K562 (cell line): Measurements from ENCODE around the gene MTMR12. TPM values are rescaled to one million over a fixed set of nuclear protein-coding genes. Genes with fewer than 3 reads are reported as not detected.

Experiments
- ATAC-seq: fragments of 200-7000 bp; cut with Tn5 transposase; 3 replicates; pipeline ENCODE4 v1.9.1; 2020; ENCODE audit warnings: moderate library complexity
- BruUV-seq: library from RNA; stranded (reverse); fragments of 400-500 nt; replicated peaks from 2 replicates; lab custom pipeline; 2021; lab: Mats Ljungman, UMichigan
- CTCF ChIA-PET: fragments of 300-600 bp; formaldehyde crosslinking; extraction: SDS; loops from one replicate; lab custom pipeline; 2021; ENCODE audit warnings: low intra/inter-chr PET ratio; lab: Yijun Ruan, JAX
- POLR2A ChIA-PET: fragments of 300-600, 350-650 bp; sonication (Branson Sonifier 250); formaldehyde crosslinking; extraction: SDS; loops from one replicate; lab custom pipeline; 2021; ENCODE audit warnings: antibody characterized with exemption, inconsistent platforms; lab: Yijun Ruan, JAX
- DNase-seq, 4 experiments: peaks; one replicate each; pipeline versions ENCODE4 v3.0.0 to v3.0.0-alpha.2; 2011 to 2018; ENCODE audit warnings: low spot score in 3 of 4, mixed read lengths in 3 of 4; ENCODE audit errors: extremely low read depth in 1 of 4
- FAIRE-seq: peaks from 2 replicates; lab custom pipeline; 2011; peaks lifted over from hg19 to GRCh38; lab: Jason Lieb, UNC
- H2AFZ ChIP-seq: 2 replicates; pipeline ENCODE4 v1.6.0; 2011; ENCODE audit warnings: low read depth, low read length, control low read depth, inconsistent platforms
- H3K27ac ChIP-seq: fragments of 200-600 bp; 3 replicates; pipeline ENCODE4 v1.8.0; 2011; ENCODE audit warnings: low read depth, mild to moderate bottlenecking, control low read depth, inconsistent platforms, low read length, moderate library complexity, mixed read lengths; ENCODE audit errors: extremely low read depth
- H3K27me3 ChIP-seq, 2 experiments: fragments of 300-600 bp in 1 of 2; 2 replicates in 1 of 2; 3 replicates in 1 of 2; pipeline versions ENCODE4 v1.6.0 to v1.8.0; 2011; ENCODE audit warnings: inconsistent platforms in 2 of 2, low read length in 2 of 2, mild to moderate bottlenecking in 1 of 2, mixed read lengths in 1 of 2, moderate library complexity in 1 of 2; ENCODE audit not compliant: control insufficient read depth in 2 of 2, insufficient read depth in 2 of 2
- H3K36me3 ChIP-seq: fragments of 300-600 bp; 3 replicates; pipeline ENCODE4 v1.8.0; 2011; ENCODE audit warnings: mild to moderate bottlenecking, low read length, inconsistent platforms; ENCODE audit not compliant: control insufficient read depth, insufficient read depth
- H3K4me1 ChIP-seq, 2 experiments: fragments of 200-600 bp in 1 of 2; replicated peaks in 1 of 2; 2 replicates in 1 of 2; 3 replicates in 1 of 2; pipeline versions ENCODE4 v1.5.1 to v1.8.0; 2011; ENCODE audit warnings: inconsistent platforms in 2 of 2, low read length in 2 of 2, mild to moderate bottlenecking in 1 of 2, mixed read lengths in 1 of 2, moderate library complexity in 1 of 2; ENCODE audit not compliant: control insufficient read depth in 2 of 2, insufficient read depth in 2 of 2
- H3K4me2 ChIP-seq: 2 replicates; pipeline ENCODE4 v1.6.1; 2011; ENCODE audit warnings: low read length, control low read depth, inconsistent platforms, mixed read lengths; ENCODE audit not compliant: insufficient read depth
- H3K4me3 ChIP-seq: fragments of 200-600 bp; sonication (generic), shearing (Covaris generic); 2 replicates; pipeline ENCODE4 v1.5.1; 2016; ENCODE audit warnings: control low read depth, inconsistent platforms
- H3K79me2 ChIP-seq: fragments of 200-600 bp; 3 replicates; pipeline ENCODE4 v1.8.0; 2011; ENCODE audit warnings: low read length, inconsistent platforms; ENCODE audit not compliant: control insufficient read depth, insufficient read depth
- H3K9ac ChIP-seq, 2 experiments: 2 replicates each; pipeline versions ENCODE4 v1.6.0 to v1.6.1; 2011; ENCODE audit warnings: low read depth in 2 of 2, low read length in 2 of 2, control low read depth in 1 of 2, inconsistent platforms in 1 of 2, mild to moderate bottlenecking in 1 of 2, mixed read lengths in 1 of 2; ENCODE audit not compliant: insufficient read depth in 1 of 2
- H3K9me1 ChIP-seq: one replicate; pipeline ENCODE4 v1.6.0; 2011; ENCODE audit warnings: inconsistent platforms, mild to moderate bottlenecking, low read length, moderate library complexity; ENCODE audit not compliant: control insufficient read depth, insufficient read depth
- H3K9me3 ChIP-seq: replicated peaks from 2 replicates; pipeline ENCODE4 v1.5.1; 2011; ENCODE audit warnings: low read depth, low read length, inconsistent platforms; ENCODE audit not compliant: control insufficient read depth, insufficient read depth
- H4K20me1 ChIP-seq: replicated peaks from 2 replicates; pipeline ENCODE4 v1.6.1; 2011; ENCODE audit warnings: low read length, inconsistent platforms, mixed read lengths; ENCODE audit not compliant: control insufficient read depth, insufficient read depth
- ADNP ChIP-seq: fragments of 200-800 bp; sonication (Bioruptor generic); IDR thresholded peaks from 2 replicates; pipeline ENCODE4 v1.6.1; 2016; ENCODE audit warnings: missing genetic modification characterization, missing compliant biosample characterization
- HNRNPLL ChIP-seq: fragments of 200-400 bp; formaldehyde crosslinking; IDR thresholded peaks from 2 replicates; pipeline ENCODE4 v1.6.1; 2017; ENCODE audit warnings: low read length, low read depth, mild to moderate bottlenecking; ENCODE audit not compliant: poor library complexity, severe bottlenecking
- KDM1A ChIP-seq, 2 experiments: fragments of 450-650 bp; IDR thresholded peaks; 2 replicates each; pipeline ENCODE4 v1.6.1; 2016; ENCODE audit warnings: mild to moderate bottlenecking in 2 of 2
- NCOA4 ChIP-seq: fragments of 450-650 bp; IDR thresholded peaks from 2 replicates; pipeline ENCODE4 v1.6.1; 2018; ENCODE audit warnings: mild to moderate bottlenecking; ENCODE audit not compliant: partially characterized antibody
- TBP ChIP-seq: optimal IDR thresholded peaks from 2 replicates; pipeline ENCODE3; 2011; ENCODE audit warnings: low read depth, low read length, improper control_type of control experiment
- ZBTB33 ChIP-seq: sonication (generic); formaldehyde crosslinking; IDR thresholded peaks from 2 replicates; pipeline ENCODE4 v1.8.1; 2023; ENCODE audit warnings: mild to moderate bottlenecking, missing genetic modification reagents
- ZKSCAN8 ChIP-seq: fragments of 200-800 bp; sonication (Bioruptor generic); IDR thresholded peaks from 2 replicates; pipeline ENCODE4 v1.6.1; 2016; ENCODE audit warnings: missing genetic modification characterization, missing compliant biosample characterization
- ZNF766 ChIP-seq: fragments of 200-800 bp; sonication (Bioruptor generic); conservative IDR thresholded peaks from 2 replicates; pipeline ENCODE4 v1.6.1; 2016; ENCODE audit warnings: missing genetic modification characterization, missing compliant biosample characterization
- WGBS: fragments of 100-300 bp; shearing (Covaris generic); methylation state at CpG from one replicate; pipeline ENCODE4 v1.1.6; 2016; ENCODE audit warnings: low coverage, mixed read lengths; ENCODE audit not compliant: insufficient coverage; ENCODE audit errors: missing lambda C conversion rate; 5-methylcytosine and 5-hydroxymethylcytosine counted together
- in situ Hi-C: fragments of 300-500 bp; cut with MboI; formaldehyde crosslinking; loops from 4 replicates; pipeline ENCODE4 v1.15.0; 2018; ENCODE audit warnings: inconsistent platforms, mixed read lengths
- intact Hi-C: fragments of 100-400 bp; cut with micrococcal nuclease; formaldehyde crosslinking; loops from 2 replicates; pipeline ENCODE4 v1.14.2; 2022
- polyA plus RNA-seq, 8 experiments: library from polyadenylated mRNA; depleted of rRNA in 4 of 8; stranded (reverse) in 5 of 8; unstranded in 3 of 8; fragments of >200 nt; fragmentation: Nextera tagmentation in 2 of 8; fragmentation: Illumina TruSeq in 1 of 8; extraction: Ambion mirVana in 2 of 8; extraction: Trizol in 1 of 8; gene quantifications; 2 replicates each; pipeline versions ENCODE4 v1.2.1 to v1.2.3, GENCODE V29; 2011 to 2014; ENCODE audit warnings: inconsistent platforms in 1 of 8, missing spikeins in 1 of 8
- total RNA-seq, 7 experiments: library from RNA; depleted of rRNA in 6 of 7; stranded (reverse); fragments of >200 nt in 6 of 7; fragmentation: Illumina TruSeq in 2 of 7; extraction: Trizol in 2 of 7; gene quantifications; 2 replicates each; pipeline versions ENCODE4 v1.2.1 to v1.2.3, GENCODE V29; 2011 to 2021; ENCODE audit warnings: low replicate concordance in 1 of 7

The MTMR12 gene
- total and polyA plus RNA-seq, 9 of the 15 experiments (the other 6 are each of a cell fraction or from before 2014, with no cell fraction given): 4.0 to 28.7 (median 17.1) TPM

- TF ChIP-seq ZNF766 (CRISPR knock-in tag): peak; percentile 76
- peak; percentile 93 for TF ChIP-seq ADNP (tag)
- peak; percentile 32 to 50; a peak in 1 of 4 replicates for TF ChIP-seq KDM1A (IDR thresholded peaks at IDR 0.05)
- peak; percentile 27; the same call in 1 of the 2 replicates for TF ChIP-seq ZKSCAN8 (CRISPR knock-in tag)
- peak; percentile 36 for TF ChIP-seq TBP
These were observed 31.2 kb downstream of the MTMR12 start (continued) for GRCh38 chr5:32281378-32282133.

- H3K4me3 ChIP-seq: no peak overlapping the region
- TF ChIP-seq HNRNPLL (no peak), ZBTB33 (CRISPR knock-in tag) (no peak), NCOA4 (no peak)
- H3K9me1 ChIP-seq: no peaks in the 10 kb centered on the region
- H3K27me3 ChIP-seq: no peaks in the 10 kb centered on the region
- no peak overlapping the region for H2AFZ ChIP-seq
- DNase-seq (no peak), FAIRE-seq (no peak), ATAC-seq (no peak)
- peaks cover 8% of the 10 kb centered on the region; the same call in 1 of the 3 replicates for H3K36me3 ChIP-seq
- no peaks in the 10 kb centered on the region; the same call in 1 of the 2 replicates for H4K20me1 ChIP-seq
- CTCF ChIA-PET: no interaction called here
- H3K9ac ChIP-seq: no peak overlapping the region
- H3K79me2 ChIP-seq: peaks cover 13% of the 10 kb centered on the region; the same call in 1 of the 3 replicates
- WGBS: 72% methylated on average over 5 of the region's 5 CpGs
- no peaks in the 10 kb centered on the region for H3K9me3 ChIP-seq
- no peak overlapping the region for H3K4me2 ChIP-seq
- in situ Hi-C loops: no loop called here
- POLR2A ChIA-PET: interaction anchor here (0.7 kb wide), 1 partner anchor 10 kb away, joined by 3 read pairs; no protein-coding TSS in a partner anchor
- H3K27ac ChIP-seq: no peak overlapping the region
- peaks cover 6 to 17% of the 10 kb centered on the region in 2 experiments for H3K4me1 ChIP-seq
- BruUV-seq: no TSS peak
- intact Hi-C loops: no loop called here
These were observed 32.1 kb downstream of the MTMR12 start for GRCh38 chr5:32280656-32281081.
